Mesothelial cell of epicardium (in vitro differentiated cells): Measurements from ENCODE around the gene TACC2. TPM values are rescaled to one million over a fixed set of nuclear protein-coding genes. Genes with fewer than 3 reads are reported as not detected.

Experiments used
- DNase-seq, 2 experiments: peaks; one replicate each; pipeline ENCODE4 v3.0.0; 2021; ENCODE audit warnings: low spot score in 2 of 2; ENCODE audit not compliant: unreplicated experiment in 2 of 2
- H3K27ac Mint-ChIP-seq: 2 replicates; pipeline ENCODE4 v1.8.0; 2021; ENCODE audit warnings: mixed read lengths
- H3K27me3 Mint-ChIP-seq: 2 replicates; pipeline ENCODE4 v1.8.0; 2021; ENCODE audit warnings: low read depth, mixed read lengths
- H3K36me3 Mint-ChIP-seq: 2 replicates; pipeline ENCODE4 v1.8.0; 2021; ENCODE audit warnings: mixed read lengths
- H3K4me1 Mint-ChIP-seq: 2 replicates; pipeline ENCODE4 v1.8.0; 2021; ENCODE audit warnings: mixed read lengths
- H3K4me3 Mint-ChIP-seq: 2 replicates; pipeline ENCODE4 v1.8.0; 2021; ENCODE audit warnings: mild to moderate bottlenecking, moderate library complexity, mixed read lengths
- H3K9me3 Mint-ChIP-seq: 2 replicates; pipeline ENCODE4 v1.8.0; 2021; ENCODE audit warnings: mixed read lengths
- CTCF ChIP-seq: fragments of 200-600 bp; sonication (generic); IDR thresholded peaks from one replicate; pipeline ENCODE4 v1.5.0; 2021; ENCODE audit warnings: antibody characterized with exemption; ENCODE audit not compliant: unreplicated experiment
- total RNA-seq: library from RNA; stranded (reverse); gene quantifications from 3 replicates; pipeline ENCODE4 v1.2.1, GENCODE V29; 2021

Gene TACC2
- total RNA-seq, 1 donor from 2014 or later = 25.5 TPM

GRCh38 chr10:122207163-122207562, 218.2 kb downstream of the TACC2 start:
- peaks cover 23% of the 10 kb centered on the region for H3K36me3 Mint-ChIP-seq
- no peak overlapping the region for H3K4me3 Mint-ChIP-seq
- no peak overlapping the region for H3K27ac Mint-ChIP-seq
- H3K27me3 Mint-ChIP-seq = no peaks in the 10 kb centered on the region
- no peak for DNase-seq
- no peaks in the 10 kb centered on the region for H3K9me3 Mint-ChIP-seq
- no peaks in the 10 kb centered on the region for H3K4me1 Mint-ChIP-seq
- TF ChIP-seq CTCF = no peak

DNA sequence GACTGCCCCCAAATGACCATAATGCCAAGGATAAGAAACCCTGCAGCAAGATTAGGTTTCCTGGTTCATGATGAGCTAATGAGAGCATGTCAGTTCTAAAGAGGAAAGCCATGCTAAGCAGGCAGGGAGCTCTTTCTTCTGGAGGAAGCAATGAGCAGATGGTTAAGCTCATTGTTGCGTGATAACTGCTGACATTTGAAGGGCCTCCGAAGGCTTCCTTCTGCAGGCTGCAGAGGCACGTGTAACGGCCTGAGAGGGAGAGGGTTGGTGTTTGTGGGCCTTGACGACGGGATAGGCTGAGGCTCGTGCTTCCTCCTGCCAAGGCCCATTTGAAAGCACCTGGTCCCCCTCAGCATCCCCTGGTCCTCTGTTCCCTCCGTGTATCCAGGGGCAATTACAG, 218.6 kb downstream of the TACC2 start:
- no peak overlapping the region for H3K4me3 Mint-ChIP-seq
- H3K9me3 Mint-ChIP-seq = no peaks in the 10 kb centered on the region
- no peak for TF ChIP-seq CTCF
- H3K4me1 Mint-ChIP-seq = no peaks in the 10 kb centered on the region
- DNase-seq = no peak
- no peak overlapping the region for H3K27ac Mint-ChIP-seq
- H3K27me3 Mint-ChIP-seq = no peaks in the 10 kb centered on the region
- H3K36me3 Mint-ChIP-seq = peaks cover 23% of the 10 kb centered on the region

DNA sequence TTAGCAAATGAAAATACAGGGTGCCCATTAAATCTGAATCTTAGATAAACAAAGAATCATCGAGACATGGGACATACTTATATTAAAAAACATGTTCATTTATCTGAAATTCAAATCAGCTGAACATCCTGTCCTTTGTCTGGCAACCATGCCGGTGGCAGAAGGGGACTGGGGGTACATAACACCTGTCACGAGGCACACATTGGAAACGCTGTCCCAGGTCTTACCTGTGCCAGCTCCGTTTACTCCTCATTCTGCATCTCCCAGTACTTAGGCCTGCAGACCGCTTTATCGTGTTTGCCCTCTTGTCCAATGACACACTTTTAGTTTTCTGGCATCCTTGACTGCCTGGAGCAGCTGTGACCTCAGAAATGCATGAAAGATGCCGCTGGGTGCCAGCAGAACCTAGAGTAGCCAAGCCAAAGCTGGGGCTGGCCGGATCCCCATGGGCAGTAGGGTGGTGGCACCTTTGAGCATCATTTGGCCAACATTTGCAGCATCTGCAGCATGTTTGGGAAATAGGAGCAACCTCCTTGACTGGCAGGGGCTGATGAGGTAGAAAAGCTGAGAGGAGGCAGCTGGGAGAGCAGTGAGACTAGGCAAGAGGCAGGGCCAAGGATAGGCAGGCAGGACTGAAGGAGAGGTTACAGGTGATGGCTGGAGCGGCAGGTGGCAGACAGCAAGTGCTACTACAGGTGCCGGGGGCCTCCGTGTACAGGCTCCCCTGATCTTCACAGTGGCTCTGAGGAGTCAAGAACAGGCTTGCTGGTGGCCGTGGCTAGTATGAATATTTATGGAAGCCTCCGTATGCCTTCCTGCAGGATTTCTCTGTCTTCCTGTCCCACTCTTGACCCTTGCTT, 219.8 kb downstream of the TACC2 start:
- no peaks in the 10 kb centered on the region for H3K27me3 Mint-ChIP-seq
- no peaks in the 10 kb centered on the region for H3K9me3 Mint-ChIP-seq
- H3K4me3 Mint-ChIP-seq = no peak overlapping the region
- peaks cover 23% of the 10 kb centered on the region for H3K36me3 Mint-ChIP-seq
- no peaks in the 10 kb centered on the region for H3K4me1 Mint-ChIP-seq
- no peak for DNase-seq
- no peak for TF ChIP-seq CTCF
- H3K27ac Mint-ChIP-seq = no peak overlapping the region

DNA sequence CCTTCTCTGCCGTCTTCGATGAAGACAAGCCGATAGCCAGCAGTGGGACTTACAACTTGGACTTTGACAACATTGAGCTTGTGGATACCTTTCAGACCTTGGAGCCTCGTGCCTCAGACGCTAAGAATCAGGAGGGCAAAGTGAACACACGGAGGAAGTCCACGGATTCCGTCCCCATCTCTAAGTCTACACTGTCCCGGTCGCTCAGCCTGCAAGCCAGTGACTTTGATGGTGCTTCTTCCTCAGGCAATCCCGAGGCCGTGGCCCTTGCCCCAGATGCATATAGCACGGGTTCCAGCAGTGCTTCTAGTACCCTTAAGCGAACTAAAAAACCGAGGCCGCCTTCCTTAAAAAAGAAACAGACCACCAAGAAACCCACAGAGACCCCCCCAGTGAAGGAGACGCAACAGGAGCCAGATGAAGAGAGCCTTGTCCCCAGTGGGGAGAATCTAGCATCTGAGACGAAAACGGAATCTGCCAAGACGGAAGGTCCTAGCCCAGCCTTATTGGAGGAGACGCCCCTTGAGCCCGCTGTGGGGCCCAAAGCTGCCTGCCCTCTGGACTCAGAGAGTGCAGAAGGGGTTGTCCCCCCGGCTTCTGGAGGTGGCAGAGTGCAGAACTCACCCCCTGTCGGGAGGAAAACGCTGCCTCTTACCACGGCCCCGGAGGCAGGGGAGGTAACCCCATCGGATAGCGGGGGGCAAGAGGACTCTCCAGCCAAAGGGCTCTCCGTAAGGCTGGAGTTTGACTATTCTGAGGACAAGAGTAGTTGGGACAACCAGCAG, 221.7 kb downstream of the TACC2 start:
- no peaks in the 10 kb centered on the region for H3K9me3 Mint-ChIP-seq
- DNase-seq = no peak
- H3K4me1 Mint-ChIP-seq = no peaks in the 10 kb centered on the region
- no peaks in the 10 kb centered on the region for H3K27me3 Mint-ChIP-seq
- no peak overlapping the region for H3K4me3 Mint-ChIP-seq
- H3K27ac Mint-ChIP-seq = no peak overlapping the region
- H3K36me3 Mint-ChIP-seq = peaks cover 21% of the 10 kb centered on the region
- TF ChIP-seq CTCF = no peak

DNA sequence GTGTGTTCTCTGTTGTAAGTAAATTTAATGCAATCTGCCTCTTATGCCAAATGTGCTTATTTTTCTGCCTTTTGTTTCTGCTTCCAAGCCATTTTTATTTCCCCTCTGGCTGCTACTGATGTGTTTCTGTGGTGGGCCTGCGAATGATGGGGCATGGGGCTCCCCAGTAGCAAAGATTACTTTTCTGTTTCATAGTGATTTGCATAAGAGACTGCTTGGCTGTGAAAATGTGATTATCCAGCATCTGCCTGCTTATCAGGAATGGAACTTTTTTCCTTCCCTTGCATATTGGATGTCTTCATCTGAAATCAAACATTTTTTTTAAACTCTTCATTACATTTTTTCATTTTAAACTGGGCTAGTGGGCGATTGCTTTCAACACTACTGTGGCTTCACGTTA, 224.4 kb downstream of the TACC2 start:
- Mint-ChIP-seq H3K27me3 (no peaks in the 10 kb centered on the region), H3K4me3 (no peak overlapping the region), H3K4me1 (no peaks in the 10 kb centered on the region), H3K27ac (no peak overlapping the region), H3K9me3 (no peaks in the 10 kb centered on the region), H3K36me3 (peaks cover 26% of the 10 kb centered on the region)
- DNase-seq = no peak
- no peak for TF ChIP-seq CTCF
